HEK293T (cell line): ENCODE measurements around the gene HPSE2.

Experiments
- ARNT ChIP-seq: fragments of 450-650 bp; IDR thresholded peaks from 2 replicates; pipeline ENCODE4 v1.6.1; 2017; ENCODE audit warnings: mild to moderate bottlenecking
- BHLHE40 ChIP-seq: fragments of 450-650 bp; IDR thresholded peaks from 2 replicates; pipeline ENCODE4 v1.6.1; 2016; ENCODE audit warnings: mild to moderate bottlenecking, moderate library complexity, borderline replicate concordance
- FOXM1 ChIP-seq: fragments of 450-650 bp; IDR thresholded peaks from 2 replicates; pipeline ENCODE4 v1.6.1; 2017; ENCODE audit warnings: mild to moderate bottlenecking, borderline replicate concordance
- SP1 ChIP-seq: fragments of 450-650 bp; IDR thresholded peaks from 2 replicates; pipeline ENCODE4 v1.6.1; 2017

GRCh38 chr10:98655492-98655891 is 580.2 kb downstream of the HPSE2 start:
- TF ChIP-seq ARNT (no peak), BHLHE40 (no peak), SP1 (no peak), FOXM1 (no peak)
